HG02885 (cell line): ENCODE measurements around the gene GNG3.
"Not testable (repeated sequence)": the region's sequence is repeated elsewhere in the genome, so short reads cannot be mapped to it uniquely, and the experiment has no call there.

Source experiments
- ATAC-seq: cut with Tn5 transposase; IDR thresholded peaks from one replicate; pipeline ENCODE4 v1.9.1; 2021; ENCODE audit warnings: mild to moderate bottlenecking; ENCODE audit not compliant: unreplicated experiment, poor library complexity

GNG3 gene

DNA sequence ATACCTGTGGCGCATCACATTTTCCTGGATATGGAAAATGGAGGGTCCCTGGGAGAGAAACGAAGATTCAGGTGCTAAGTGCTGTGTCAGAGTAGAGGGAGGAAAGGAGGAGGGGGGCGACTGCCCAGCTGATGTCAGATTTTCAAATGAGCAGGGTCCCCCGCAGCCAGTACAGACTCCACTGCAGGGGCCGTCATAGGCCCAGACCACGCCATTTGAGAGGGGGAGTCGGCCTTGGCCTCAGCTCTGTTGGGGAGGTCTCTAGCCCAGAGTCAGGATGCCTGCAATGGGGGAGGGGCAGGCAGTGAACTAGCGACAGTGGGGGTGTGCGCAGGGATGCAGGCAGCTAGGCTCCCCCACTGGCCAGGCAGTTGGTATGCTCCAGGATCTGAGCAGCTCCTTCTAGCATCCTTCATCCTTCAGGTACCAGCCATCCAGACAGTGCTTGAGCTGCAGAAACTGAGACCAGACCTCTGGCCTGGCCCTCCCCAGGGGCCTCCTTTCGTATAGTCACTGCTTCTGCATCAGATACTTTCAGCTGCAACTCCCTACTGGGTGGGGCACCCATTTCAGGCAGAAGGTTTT is at the start of gene GNG3, which contains the start of gene BSCL2:
Gene GNG3 (plus strand): TSS at position 400 of the 585 bp plus-strand sequence. CDS start 620 bp downstream, outside the sequence.
Gene BSCL2 (minus strand): TSS at position 148 of the 585 bp plus-strand sequence. CDS start 229 bp downstream, outside the sequence.
- no peak for ATAC-seq

DNA sequence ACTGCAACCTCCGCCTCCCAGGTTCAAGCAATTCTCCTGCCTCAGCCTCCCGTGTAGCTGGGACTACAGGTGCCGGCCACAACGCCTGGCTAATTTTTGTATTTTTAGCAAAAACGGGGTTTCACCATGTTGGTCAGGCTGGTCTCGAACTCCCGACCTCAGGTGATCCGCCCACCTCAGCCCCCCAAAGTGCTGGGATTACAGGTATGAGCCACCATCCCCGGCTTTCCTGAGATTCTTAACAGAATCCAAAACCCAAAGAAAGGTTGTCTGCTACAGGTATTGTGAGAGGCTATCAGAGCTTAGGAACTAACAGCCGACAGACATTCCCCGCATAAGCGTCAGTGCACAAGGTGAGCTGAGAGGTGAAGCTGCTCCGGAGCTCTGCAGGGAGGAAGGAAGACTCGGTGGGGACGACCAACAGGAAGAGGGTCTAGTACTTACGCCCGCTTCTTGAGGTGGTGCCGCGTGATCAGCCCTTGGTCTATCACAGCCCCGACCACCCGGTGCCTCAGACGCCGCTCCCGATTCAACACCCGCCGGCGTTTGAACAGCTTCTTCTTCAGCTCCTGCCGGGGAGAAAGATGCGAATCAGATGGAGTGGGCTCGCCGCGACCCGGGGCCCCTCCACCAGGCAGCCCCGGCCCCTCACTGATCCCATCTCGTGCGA is 42.9 kb upstream of the GNG3 start:
- ATAC-seq = peak; percentile 24

DNA sequence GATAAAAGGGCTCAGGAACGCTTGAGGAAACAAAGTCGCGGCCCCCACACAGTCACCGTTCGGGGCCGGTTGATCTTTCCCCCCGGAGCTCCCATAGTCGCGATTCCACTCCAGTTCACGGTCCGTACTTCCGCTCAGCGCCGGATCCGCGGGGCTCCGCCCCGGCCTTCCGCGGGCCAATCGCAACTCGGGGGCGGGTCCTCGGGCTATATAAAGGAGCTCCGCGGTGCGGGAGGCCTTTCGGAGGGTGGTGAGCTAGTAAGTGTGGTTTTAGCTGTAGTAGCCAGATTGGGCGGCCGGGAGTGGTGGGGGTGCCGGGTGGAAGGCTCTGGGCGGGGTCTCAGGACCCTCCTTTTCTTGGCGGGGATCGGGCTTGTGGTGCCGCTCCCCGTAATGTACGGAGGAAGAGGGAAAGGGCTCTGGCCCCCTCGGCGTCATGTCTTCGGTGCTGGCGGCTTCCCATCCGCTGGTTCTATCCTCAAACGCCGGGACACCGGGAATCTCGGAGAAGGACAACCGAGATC is 42.3 kb upstream of the GNG3 start, which contains the start of the genes C11orf98 and CSKMT:
Gene C11orf98 (minus strand): TSS at position 136 of the 524 bp plus-strand sequence. CDS start 41 bp downstream, at position 95.
Gene CSKMT (plus strand): TSS at position 238 of the 524 bp plus-strand sequence. CDS start 568 bp downstream, outside the sequence.
- ATAC-seq = peak; percentile 84

DNA sequence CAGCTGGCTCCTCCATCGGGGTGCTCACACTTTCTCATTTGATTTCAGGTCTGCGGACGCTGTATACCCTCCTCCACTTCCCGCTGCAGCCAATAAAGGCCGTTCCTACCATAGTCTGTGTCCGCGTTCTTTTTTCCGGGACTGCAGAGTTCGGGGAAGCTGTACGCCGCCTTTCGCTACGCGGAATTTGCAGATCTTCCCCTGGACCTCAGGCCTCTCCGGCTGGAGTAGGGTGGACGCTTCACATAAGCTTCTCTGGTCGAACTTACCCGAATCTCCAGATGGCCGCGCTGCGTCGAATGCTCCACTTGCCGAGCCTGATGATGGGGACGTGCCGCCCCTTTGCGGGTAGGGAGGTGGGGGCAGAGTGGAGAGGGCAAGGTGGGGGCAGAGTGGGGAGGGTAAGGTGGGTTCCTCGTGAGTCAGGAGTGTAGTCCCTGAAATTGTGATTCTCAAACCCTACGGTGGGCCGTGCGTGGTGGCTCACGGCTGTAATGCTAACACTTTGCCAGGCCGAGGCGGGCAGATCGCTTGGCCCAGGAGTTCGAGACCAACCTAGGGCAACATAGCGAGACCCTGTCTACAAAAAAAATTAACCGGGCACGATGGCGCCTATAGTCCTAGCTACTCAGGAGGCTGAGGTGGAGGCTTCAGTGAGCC is 41.7 kb upstream of the GNG3 start:
- ATAC-seq = peak; percentile 8

DNA sequence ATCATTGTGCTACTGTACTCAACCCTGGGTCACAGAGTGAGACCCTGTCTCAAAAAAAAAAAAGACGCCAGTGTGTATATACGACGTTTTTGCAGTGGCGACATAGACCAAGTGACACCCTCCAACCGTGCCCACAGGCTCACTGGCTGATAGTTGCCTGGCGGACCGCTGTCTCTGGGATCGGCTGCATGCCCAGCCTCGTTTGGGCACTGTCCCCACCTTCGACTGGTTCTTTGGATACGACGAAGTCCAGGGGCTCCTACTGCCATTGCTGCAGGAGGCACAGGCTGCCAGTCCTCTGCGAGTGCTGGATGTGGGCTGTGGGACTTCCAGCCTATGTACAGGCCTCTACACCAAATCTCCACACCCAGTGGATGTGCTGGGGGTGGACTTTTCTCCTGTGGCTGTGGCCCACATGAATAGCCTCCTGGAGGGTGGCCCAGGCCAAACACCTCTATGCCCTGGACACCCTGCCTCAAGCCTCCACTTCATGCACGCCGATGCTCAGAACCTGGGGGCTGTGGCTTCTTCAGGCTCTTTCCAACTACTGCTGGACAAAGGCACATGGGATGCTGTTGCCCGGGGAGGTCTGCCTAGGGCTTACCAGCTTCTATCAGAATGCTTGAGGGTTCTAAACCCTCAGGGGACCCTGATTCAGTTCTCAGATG is 41.1 kb upstream of the GNG3 start:
- no peak for ATAC-seq

DNA sequence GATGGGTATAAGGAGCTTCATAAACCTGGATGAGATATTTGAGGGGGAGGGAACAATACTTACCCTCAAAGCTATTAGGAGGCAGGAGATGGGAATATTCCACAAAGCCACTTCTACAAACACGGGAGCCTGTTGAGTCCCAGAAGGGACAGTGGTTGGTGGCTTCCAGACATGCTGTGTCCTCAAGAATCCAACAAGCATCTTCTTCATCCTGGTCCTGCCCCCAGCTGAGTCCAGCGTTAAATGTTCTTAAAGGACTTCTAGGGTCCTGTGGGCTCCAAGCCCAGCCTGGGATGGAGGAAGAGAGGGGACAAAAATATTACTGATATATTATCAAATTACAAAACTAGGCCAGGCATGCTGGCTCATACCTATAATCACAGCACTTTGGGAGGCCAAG is 40.0 kb upstream of the GNG3 start:
- no peak for ATAC-seq

DNA sequence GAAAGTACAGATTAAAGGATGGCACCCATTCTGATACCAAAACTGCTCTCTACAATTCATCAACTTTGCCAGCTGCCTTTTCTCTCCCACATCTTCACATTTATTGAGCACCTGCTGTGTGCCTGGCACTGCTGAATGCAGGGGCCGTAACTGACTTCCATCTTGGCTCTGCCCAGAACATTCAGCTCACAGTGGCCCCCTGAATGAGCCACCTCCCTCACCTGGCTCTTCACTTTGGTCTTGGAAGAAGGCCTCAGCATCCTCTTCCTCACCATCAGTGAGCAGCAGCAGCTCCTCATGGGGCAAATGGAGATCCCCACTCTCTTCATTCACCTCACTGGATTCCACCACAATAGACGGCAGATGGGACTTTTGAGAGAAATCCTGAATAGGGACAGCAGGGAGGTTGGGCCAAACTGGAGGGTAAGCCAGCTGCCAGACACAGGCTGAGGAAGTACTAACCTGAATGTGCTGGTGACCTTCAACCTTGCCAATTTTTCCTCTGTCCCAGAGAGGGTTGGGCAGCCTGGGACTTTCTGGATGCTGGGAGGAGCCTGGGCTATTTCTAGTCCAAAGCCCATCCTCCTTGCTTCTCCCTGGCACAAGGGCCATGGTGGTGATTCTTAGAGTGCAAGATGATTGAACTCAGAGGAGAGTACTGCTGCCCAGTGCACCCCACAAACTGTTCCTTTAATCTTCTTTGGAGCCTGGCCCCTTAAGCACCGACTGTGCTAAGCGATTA is 37.9 kb upstream of the GNG3 start:
- ATAC-seq = no peak

DNA sequence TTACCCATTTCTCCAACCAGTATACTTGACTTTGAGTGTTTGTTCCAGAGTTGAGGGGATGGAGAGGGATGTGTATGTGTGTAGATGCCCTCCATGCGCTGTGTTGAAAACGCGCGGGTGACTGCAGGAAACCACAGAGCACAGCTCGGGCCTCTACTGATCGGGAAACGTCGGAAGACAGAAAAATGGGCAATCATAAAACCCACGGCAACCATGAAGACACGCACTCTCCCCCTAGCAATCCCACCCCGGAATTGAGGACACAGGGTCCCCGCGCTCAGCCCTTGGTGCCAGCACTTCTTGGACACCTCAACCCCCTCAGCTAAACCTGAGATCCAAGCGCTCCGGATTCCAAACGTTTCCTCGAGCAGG is 36.3 kb upstream of the GNG3 start:
- ATAC-seq = peak; percentile 9

DNA sequence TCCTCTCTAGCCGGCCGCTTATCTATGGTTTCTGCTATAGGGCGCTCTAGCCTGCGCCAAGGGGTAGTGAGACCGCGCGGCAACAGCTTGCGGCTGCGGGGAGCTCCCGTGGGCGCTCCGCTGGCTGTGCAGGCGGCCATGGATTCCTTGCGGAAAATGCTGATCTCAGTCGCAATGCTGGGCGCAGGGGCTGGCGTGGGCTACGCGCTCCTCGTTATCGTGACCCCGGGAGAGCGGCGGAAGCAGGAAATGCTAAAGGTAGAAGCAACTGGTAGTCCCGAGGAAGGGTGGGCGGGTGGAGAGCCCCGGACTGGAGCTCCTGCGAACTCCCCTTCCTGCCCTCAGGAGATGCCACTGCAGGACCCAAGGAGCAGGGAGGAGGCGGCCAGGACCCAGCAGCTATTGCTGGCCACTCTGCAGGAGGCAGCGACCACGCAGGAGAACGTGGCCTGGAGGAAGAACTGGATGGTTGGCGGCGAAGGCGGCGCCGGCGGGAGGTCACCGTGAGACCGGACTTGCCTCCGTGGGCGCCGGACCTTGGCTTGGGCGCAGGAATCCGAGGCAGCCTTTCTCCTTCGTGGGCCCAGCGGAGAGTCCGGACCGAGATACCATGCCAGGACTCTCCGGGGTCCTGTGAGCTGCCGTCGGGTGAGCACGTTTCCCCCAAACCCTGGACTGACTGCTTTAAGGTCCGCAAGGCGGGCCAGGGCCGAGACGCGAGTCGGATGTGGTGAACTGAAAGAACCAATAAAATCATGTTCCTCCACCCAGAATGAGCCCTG is 35.7 kb upstream of the GNG3 start, which contains the start of the genes LBHD1 and UQCC3:
Gene LBHD1 (minus strand): TSS at position 660 of the 782 bp plus-strand sequence. CDS start 2,236 bp downstream, outside the sequence.
Gene UQCC3 (plus strand): TSS at position 66 of the 782 bp plus-strand sequence. CDS start 73 bp downstream, at position 139.
- ATAC-seq = peak; percentile 76

DNA sequence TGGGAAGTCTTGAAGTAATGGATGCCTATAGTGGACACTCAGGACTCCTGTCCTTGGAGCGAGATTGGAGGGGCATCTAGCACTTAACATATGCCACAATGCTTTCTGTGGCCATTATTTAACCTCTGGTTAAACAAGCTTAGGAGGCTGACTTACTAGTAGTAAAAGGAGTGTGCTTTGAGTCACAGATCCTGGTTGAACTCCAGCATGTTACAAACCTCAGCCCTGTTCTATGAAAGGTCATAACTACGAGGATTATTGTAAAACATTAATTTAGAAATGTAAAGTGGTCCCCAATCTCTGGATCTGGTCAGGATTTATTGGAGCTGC is 34.3 kb upstream of the GNG3 start:
- no peak for ATAC-seq

DNA sequence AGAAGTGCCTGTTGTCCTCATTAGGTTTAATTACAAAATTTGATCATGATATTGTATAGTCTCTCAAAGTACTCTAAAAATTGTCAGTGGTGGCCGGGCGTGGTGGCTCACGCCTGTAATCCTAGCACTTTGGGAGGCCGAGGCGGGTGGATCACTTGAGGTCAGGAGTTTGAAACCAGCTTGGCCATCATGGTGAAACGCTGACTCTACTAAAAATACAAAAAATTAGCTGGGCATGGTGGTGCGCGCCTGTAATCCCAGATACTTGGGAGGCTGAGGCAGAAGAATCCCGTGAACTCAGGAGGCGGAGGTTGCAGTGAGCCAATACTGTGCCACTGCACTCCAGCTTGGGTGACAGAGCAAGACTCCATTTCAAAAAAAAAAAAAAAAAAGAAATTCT is 32.1 kb upstream of the GNG3 start:
- not testable (repeated sequence) for ATAC-seq

DNA sequence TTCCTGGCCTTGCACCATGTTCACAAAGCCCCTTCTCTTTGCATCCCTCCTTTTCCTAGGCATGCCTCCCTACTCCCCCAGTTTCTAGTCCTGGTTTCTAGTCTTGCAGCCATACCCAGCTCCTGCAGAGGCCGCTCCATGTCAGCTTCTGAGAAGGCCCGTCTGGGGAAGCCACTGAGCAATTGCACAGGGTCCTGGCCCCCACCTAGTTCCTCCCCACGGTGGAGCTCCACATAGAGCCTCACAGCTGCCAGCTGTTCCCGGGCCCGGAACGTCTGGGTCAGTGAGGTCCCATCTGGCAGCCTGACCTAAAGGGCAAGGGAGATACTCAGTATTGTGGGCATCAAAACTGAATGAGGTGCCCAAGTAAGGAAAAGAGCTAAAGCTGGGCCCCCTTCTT is 30.8 kb upstream of the GNG3 start:
- ATAC-seq = no peak

DNA sequence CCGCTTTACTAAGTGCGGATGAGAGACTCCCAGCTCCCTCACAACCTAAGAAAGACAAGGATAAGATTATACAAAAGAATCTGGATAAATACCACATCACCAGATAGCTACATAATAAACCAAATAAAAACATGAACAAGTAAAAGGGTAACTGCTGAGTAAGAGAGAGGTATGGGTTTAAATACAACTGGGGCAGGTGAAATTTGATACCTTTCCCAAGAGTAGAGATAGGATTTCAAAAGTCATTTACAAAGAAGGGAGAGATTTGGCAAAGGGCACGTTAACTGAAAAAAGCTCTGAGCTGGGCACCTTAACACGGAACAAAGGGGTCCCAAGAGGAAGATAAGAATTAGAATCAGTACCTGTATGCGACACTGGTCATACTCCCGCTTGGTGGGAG is 30.3 kb upstream of the GNG3 start:
- no peak for ATAC-seq

DNA sequence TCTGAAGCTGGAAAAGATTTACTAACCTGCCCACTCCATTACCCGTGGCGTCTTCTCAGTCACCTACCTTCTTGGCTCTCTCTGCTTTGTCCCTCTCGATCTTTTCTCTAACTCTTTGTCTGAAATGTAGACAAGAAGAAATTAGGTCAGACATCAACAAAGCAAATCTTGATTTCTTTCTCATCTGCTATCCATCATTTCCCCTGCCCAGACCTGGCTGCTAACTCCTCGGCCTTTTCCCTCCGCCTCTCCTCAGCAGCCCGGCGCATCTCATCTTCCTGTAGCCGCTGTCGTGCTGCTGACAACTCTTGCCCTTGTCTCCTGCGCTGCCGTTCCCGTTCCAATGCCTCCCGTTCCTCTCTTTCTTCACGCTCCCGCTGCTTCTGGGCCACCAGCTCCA is 29.8 kb upstream of the GNG3 start:
- no peak for ATAC-seq

DNA sequence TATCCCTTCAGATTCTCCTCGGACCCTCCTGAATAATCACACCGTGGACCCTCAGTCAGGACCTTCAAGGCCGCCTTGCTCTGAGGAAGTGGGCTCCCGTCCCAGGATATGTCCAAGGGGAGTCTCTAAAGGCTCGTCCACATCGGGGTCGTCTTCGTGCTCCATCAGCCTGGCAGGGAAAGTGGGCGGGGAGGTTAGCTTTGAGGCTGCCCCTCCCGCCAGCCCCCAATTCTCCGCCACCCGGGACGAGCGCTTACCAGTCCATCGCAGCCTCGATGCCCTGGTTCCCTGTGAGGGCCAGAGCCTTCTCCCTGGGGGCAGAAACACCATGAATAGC is 29.1 kb upstream of the GNG3 start:
- no peak for ATAC-seq

DNA sequence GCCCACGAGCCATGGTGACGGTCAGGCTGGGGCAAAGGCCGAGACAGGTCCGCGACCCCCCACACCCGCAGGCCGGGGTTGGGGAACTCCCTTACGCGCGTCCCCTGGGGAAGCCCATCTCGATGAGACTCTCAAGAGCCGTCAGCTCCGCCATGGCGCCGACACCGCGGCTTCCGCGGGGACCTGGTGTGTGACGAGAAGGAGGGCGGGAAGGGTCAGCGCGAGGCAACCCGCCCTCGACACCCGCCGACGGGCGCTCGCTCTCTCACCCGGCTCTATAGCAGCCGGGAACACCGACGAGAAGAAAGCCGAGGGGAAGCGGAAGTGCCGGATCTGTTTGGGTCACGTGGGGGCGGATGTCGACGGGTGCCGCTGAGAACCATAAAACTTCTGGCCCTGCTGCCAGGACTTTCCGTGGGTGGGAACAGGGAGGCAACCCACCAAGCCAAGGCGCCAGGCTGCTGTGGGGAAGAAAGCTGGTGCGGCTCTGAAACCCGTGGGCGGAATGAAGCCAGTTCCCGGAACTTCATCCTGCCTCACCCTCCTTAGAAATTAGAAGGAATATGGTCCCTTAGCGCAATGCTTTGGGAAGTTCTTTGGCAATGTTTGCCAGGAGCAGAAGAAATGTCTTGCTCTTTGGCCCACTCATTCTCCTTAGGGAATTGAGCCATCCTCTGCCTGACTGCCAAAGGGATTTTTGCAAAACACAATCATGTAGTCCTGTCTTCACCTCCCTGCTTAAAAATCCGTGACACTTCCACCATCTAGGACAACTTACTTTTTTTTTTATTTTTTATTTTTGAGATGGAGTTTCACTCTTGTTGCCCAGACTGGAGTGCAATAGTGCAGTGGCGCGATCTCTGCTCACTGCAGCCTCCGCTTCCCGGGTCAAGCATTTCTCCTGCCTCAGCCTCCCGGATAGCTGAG is 28.4 kb upstream of the GNG3 start, which contains the start of gene UBXN1:
Gene UBXN1 (minus strand): TSS at position 304 of the 927 bp plus-strand sequence. CDS start 150 bp downstream, at position 154.
- peak; percentile 73 for ATAC-seq

DNA sequence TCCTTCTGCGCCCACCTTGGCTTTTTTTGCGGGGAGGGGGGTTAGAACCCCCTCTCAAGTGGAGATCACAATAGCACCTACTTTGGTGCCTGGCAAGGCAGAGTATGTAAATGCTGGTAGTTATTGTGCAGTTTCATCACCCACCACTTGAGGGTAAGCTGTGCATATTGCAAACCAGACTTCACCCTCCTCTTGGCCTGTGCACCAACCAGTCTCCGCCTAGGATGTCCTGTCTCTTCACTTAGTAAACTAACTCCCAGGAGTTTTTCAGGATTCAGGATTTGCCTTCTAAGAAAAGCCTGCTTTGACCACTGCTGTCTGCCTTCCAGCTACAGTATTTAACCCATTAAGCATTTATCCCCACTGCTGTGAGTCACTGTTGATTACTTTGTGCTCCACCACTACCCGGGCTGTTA is 26.6 kb upstream of the GNG3 start:
- ATAC-seq = peak; percentile 72

DNA sequence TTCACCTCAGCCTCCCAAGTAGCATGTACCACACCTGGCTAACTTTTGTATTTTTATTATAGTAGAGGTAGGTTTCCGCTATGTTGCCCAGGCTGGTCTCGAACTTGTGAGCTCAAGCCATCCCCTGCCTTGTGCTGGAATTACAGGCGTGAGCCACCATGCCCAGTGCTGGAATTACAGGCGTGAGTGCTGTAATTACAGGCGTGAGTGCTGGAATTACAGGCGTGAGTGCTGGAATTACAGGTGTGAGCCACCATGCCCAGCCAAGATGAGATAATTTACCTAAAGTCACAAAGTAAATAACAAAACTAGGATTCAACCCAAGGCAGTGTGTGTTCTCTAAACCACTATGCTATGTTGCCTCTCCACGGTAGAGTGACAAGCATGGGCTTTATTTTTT is 25.0 kb upstream of the GNG3 start:
- ATAC-seq = no peak
